ENCODE measurements around the gene SPDYC.

GRCh38 chr11:65141896-65142494 is 28.0 kb upstream of the SPDYC start:
- no peak for TF ChIP-seq PATZ1 (CRISPR knock-in tag; IDR thresholded peaks at IDR 0.05; ENCODE audit: borderline replicate concordance)
- TF ChIP-seq, protein P1, sequence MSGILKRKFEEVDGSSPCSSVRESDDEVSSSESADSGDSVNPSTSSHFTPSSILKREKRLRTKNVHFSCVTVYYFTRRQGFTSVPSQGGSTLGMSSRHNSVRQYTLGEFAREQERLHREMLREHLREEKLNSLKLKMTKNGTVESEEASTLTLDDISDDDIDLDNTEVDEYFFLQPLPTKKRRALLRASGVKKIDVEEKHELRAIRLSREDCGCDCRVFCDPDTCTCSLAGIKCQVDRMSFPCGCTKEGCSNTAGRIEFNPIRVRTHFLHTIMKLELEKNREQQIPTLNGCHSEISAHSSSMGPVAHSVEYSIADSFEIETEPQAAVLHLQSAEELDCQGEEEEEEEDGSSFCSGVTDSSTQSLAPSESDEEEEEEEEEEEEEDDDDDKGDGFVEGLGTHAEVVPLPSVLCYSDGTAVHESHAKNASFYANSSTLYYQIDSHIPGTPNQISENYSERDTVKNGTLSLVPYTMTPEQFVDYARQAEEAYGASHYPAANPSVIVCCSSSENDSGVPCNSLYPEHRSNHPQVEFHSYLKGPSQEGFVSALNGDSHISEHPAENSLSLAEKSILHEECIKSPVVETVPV (CRISPR knock-in tag; IDR thresholded peaks at IDR 0.05) = no peak
- TF ChIP-seq, protein P2, sequence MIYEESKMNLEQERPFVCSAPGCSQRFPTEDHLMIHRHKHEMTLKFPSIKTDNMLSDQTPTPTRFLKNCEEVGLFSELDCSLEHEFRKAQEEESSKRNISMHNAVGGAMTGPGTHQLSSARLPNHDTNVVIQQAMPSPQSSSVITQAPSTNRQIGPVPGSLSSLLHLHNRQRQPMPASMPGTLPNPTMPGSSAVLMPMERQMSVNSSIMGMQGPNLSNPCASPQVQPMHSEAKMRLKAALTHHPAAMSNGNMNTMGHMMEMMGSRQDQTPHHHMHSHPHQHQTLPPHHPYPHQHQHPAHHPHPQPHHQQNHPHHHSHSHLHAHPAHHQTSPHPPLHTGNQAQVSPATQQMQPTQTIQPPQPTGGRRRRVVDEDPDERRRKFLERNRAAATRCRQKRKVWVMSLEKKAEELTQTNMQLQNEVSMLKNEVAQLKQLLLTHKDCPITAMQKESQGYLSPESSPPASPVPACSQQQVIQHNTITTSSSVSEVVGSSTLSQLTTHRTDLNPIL (CRISPR knock-in tag; IDR thresholded peaks at IDR 0.05; ENCODE audit: low read depth) = no peak
